ENCODE data around the gene NSUN6. TPM values are rescaled to one million over a fixed set of nuclear protein-coding genes. Genes with fewer than 3 reads are reported as not detected.

Gene NSUN6
- total and polyA plus RNA-seq, 2 experiments from 2014 or later, result 18.1 to 37.4 TPM

DNA sequence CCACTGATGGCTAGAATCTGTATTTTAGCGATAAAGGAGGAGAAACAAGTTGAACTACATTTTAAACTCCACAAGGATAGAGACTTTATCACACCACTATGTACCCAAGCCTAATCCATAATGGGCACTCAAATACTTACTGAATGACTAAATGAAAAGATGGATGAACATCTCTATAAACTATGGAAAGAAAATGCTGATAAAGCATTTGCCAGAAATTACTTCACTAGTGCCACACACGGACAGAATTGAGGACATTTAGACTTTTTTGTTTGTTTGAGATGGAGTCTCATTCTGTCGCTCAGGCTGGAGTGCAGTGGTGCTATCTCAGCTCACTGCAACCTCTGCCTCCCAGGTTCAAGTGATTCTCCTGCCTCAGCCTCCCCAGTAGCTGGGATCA, 1.7 kb upstream of the NSUN6 start:
- no peak for ATAC-seq
- H3K4me3 Mint-ChIP-seq, result no peak overlapping the region
- Histone ChIP-seq H3F3A (replicated peaks; ENCODE audit: low read depth) (no peaks in the 10 kb centered on the region), H3K4me3 (no peak overlapping the region), H3K9me2 (ENCODE audit: insufficient read depth) (no peaks in the 10 kb centered on the region), H3K27me3 (ENCODE audit: insufficient read depth) (no peaks in the 10 kb centered on the region), H4K20me1 (replicated peaks; ENCODE audit: insufficient read depth) (no peaks in the 10 kb centered on the region), H3K4me2 (no peak overlapping the region), H2AFZ (no peak overlapping the region), H3K79me2 (replicated peaks; ENCODE audit: insufficient read depth) (peaks cover 30% of the 10 kb centered on the region), H3K27ac (ENCODE audit: low read depth) (no peak overlapping the region), H3K4me1 (ENCODE audit: insufficient read depth) (0 out of 2 replicates have a peak, but pooled peaks cover 2% of the 10 kb centered on the region), H3K36me3 (ENCODE audit: insufficient read depth) (no peaks in the 10 kb centered on the region)
- TF ChIP-seq NANOG (IDR thresholded peaks at IDR 0.05; ENCODE audit: borderline replicate concordance), result no peak
- TF ChIP-seq STAT1 (IDR thresholded peaks at IDR 0.05; ENCODE audit: unreplicated experiment), result no peak
- TF ChIP-seq ZNF462 (CRISPR knock-in tag; IDR thresholded peaks at IDR 0.05), result no peak
- TF ChIP-seq ZNF331 (CRISPR knock-in tag; IDR thresholded peaks at IDR 0.05; ENCODE audit: low read depth), result no peak
- TF ChIP-seq, protein P1, sequence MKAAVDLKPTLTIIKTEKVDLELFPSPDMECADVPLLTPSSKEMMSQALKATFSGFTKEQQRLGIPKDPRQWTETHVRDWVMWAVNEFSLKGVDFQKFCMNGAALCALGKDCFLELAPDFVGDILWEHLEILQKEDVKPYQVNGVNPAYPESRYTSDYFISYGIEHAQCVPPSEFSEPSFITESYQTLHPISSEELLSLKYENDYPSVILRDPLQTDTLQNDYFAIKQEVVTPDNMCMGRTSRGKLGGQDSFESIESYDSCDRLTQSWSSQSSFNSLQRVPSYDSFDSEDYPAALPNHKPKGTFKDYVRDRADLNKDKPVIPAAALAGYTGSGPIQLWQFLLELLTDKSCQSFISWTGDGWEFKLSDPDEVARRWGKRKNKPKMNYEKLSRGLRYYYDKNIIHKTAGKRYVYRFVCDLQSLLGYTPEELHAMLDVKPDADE (IDR thresholded peaks at IDR 0.05), result no peak
- no peak for TF ChIP-seq EZH2phosphoT487 (IDR thresholded peaks at IDR 0.05; ENCODE audit: unreplicated experiment)
- no peak for TF ChIP-seq POLR2AphosphoS5 (IDR thresholded peaks at IDR 0.05; ENCODE audit: low read depth)
- TF ChIP-seq JUNB (IDR thresholded peaks at IDR 0.05; ENCODE audit: unreplicated experiment), result no peak
- no peak for TF ChIP-seq ZNF114 (CRISPR knock-in tag; IDR thresholded peaks at IDR 0.05)
- TF ChIP-seq, protein P2, sequence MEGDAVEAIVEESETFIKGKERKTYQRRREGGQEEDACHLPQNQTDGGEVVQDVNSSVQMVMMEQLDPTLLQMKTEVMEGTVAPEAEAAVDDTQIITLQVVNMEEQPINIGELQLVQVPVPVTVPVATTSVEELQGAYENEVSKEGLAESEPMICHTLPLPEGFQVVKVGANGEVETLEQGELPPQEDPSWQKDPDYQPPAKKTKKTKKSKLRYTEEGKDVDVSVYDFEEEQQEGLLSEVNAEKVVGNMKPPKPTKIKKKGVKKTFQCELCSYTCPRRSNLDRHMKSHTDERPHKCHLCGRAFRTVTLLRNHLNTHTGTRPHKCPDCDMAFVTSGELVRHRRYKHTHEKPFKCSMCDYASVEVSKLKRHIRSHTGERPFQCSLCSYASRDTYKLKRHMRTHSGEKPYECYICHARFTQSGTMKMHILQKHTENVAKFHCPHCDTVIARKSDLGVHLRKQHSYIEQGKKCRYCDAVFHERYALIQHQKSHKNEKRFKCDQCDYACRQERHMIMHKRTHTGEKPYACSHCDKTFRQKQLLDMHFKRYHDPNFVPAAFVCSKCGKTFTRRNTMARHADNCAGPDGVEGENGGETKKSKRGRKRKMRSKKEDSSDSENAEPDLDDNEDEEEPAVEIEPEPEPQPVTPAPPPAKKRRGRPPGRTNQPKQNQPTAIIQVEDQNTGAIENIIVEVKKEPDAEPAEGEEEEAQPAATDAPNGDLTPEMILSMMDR (conservative IDR thresholded peaks at IDR 0.05; ENCODE audit: low read depth in 2 of 2), result no peak
- TF ChIP-seq CREB1 (CRISPR knock-in tag; IDR thresholded peaks at IDR 0.05; ENCODE audit: low read depth), result no peak
- no peak for TF ChIP-seq EZH2 (IDR thresholded peaks at IDR 0.05; ENCODE audit: low read depth, unreplicated experiment)
- TF ChIP-seq, protein P3, sequence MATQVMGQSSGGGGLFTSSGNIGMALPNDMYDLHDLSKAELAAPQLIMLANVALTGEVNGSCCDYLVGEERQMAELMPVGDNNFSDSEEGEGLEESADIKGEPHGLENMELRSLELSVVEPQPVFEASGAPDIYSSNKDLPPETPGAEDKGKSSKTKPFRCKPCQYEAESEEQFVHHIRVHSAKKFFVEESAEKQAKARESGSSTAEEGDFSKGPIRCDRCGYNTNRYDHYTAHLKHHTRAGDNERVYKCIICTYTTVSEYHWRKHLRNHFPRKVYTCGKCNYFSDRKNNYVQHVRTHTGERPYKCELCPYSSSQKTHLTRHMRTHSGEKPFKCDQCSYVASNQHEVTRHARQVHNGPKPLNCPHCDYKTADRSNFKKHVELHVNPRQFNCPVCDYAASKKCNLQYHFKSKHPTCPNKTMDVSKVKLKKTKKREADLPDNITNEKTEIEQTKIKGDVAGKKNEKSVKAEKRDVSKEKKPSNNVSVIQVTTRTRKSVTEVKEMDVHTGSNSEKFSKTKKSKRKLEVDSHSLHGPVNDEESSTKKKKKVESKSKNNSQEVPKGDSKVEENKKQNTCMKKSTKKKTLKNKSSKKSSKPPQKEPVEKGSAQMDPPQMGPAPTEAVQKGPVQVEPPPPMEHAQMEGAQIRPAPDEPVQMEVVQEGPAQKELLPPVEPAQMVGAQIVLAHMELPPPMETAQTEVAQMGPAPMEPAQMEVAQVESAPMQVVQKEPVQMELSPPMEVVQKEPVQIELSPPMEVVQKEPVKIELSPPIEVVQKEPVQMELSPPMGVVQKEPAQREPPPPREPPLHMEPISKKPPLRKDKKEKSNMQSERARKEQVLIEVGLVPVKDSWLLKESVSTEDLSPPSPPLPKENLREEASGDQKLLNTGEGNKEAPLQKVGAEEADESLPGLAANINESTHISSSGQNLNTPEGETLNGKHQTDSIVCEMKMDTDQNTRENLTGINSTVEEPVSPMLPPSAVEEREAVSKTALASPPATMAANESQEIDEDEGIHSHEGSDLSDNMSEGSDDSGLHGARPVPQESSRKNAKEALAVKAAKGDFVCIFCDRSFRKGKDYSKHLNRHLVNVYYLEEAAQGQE (IDR thresholded peaks at IDR 0.05; ENCODE audit: unreplicated experiment), result no peak
- H3K9me3 Mint-ChIP-seq, result no peaks in the 10 kb centered on the region
- H3K36me3 Mint-ChIP-seq (ENCODE audit: low read depth), result no peaks in the 10 kb centered on the region
- DNase-seq (ENCODE audit: low spot score), result no peak
- no peaks in the 10 kb centered on the region for H3K27me3 Mint-ChIP-seq (ENCODE audit: insufficient read depth, low read depth, poor library complexity)
- H3K27ac Mint-ChIP-seq, result no peak overlapping the region
- peaks cover 4% of the 10 kb centered on the region; the same call in 2 of the 3 replicates for H3K4me1 Mint-ChIP-seq
